SK-N-MC (cell line): ENCODE data around the gene OR4D10.
"Not testable (repeated sequence)": the region's sequence is repeated elsewhere in the genome, so short reads cannot be mapped to it uniquely, and the experiment has no call there.

ENCODE experiments used
- DNase-seq: peaks from one replicate; pipeline ENCODE4 v3.0.0-alpha.2; 2011; ENCODE audit warnings: low read depth, low spot score
- H3K27ac ChIP-seq: fragments of 200-600 bp; sonication (generic); 2 replicates; pipeline ENCODE4 v1.5.1; 2016; ENCODE audit warnings: mixed run types
- H3K36me3 ChIP-seq: fragments of 200-600 bp; sonication (generic); 2 replicates; pipeline ENCODE4 v1.6.1; 2017; ENCODE audit warnings: antibody characterized with exemption, low read length, mixed read lengths; ENCODE audit not compliant: insufficient read depth
- H3K4me3 ChIP-seq: fragments of 200-600 bp; sonication (generic); 2 replicates; pipeline ENCODE4 v1.5.1; 2016
- H3K9ac ChIP-seq: fragments of 200-600 bp; sonication (generic); 2 replicates; pipeline ENCODE4 v1.8.0; 2017; ENCODE audit warnings: mixed run types, mixed read lengths; ENCODE audit not compliant: insufficient read length
- H3K9me3 ChIP-seq: fragments of 200-600 bp; sonication (generic); 2 replicates; pipeline ENCODE4 v1.6.1; 2017; ENCODE audit warnings: low read depth, mild to moderate bottlenecking, antibody characterized with exemption, low read length, moderate library complexity, mixed read lengths
- EZH2 ChIP-seq: fragments of 200-600 bp; sonication (generic); IDR thresholded peaks from one replicate; pipeline ENCODE4 v1.6.1; 2017; ENCODE audit warnings: antibody characterized with exemption
- FOXP2 ChIP-seq: optimal IDR thresholded peaks from 2 replicates; pipeline ENCODE3; 2011; ENCODE audit warnings: mild to moderate bottlenecking, moderate library complexity; ENCODE audit not compliant: insufficient read depth; ENCODE audit errors: extremely low read length, control extremely low read depth
- POLR2AphosphoS5 ChIP-seq: IDR thresholded peaks from 2 replicates; pipeline ENCODE4 v1.6.1; 2012; ENCODE audit warnings: mild to moderate bottlenecking, low read depth, low read length, borderline replicate concordance

OR4D10 gene

GRCh38 chr11:59510941-59511589, 38.0 kb downstream of the OR4D10 start, which contains the start of gene OR4D9:
TSS of gene OR4D9 (plus strand) at chr11:59511539. CDS start at chr11:59514913, 3,374 bp downstream.
- Histone ChIP-seq H3K36me3 (no peaks in the 10 kb centered on the region), H3K27ac (no peak within 1 kb of the TSS), H3K9me3 (no peaks in the 10 kb centered on the region), H3K4me3 (no peak within 1 kb of the TSS), H3K9ac (no peak within 1 kb of the TSS)
- DNase-seq = no peak
- no peak for TF ChIP-seq POLR2AphosphoS5
- no peak for TF ChIP-seq FOXP2
- TF ChIP-seq EZH2 = no peak

- Histone ChIP-seq H3K9me3 (no peaks in the 10 kb centered on the region), H3K27ac (no peak overlapping the region), H3K4me3 (no peak overlapping the region), H3K9ac (no peak overlapping the region), H3K36me3 (no peaks in the 10 kb centered on the region)
- TF ChIP-seq POLR2AphosphoS5 (no peak), EZH2 (no peak), FOXP2 (no peak)
- DNase-seq = no peak
Measured at GRCh38 chr11:59511675-59512074, 38.6 kb downstream of the OR4D10 start.

- H3K4me3 ChIP-seq, DNase-seq, H3K36me3 ChIP-seq, H3K9ac ChIP-seq, H3K9me3 ChIP-seq, H3K27ac ChIP-seq: not testable (repeated sequence)
Measured at GRCh38 chr11:59520139-59520538, 47.0 kb downstream of the OR4D10 start.

GRCh38 chr11:59520741-59521140, 47.6 kb downstream of the OR4D10 start:
- no peak overlapping the region for H3K9ac ChIP-seq
- DNase-seq = no peak
- H3K36me3 ChIP-seq = no peaks in the 10 kb centered on the region
- no peak for TF ChIP-seq EZH2
- TF ChIP-seq FOXP2 = no peak
- TF ChIP-seq POLR2AphosphoS5 = no peak
- H3K4me3 ChIP-seq = no peak overlapping the region
- no peaks in the 10 kb centered on the region for H3K9me3 ChIP-seq
- no peak overlapping the region for H3K27ac ChIP-seq

- Histone ChIP-seq H3K4me3 (no peak overlapping the region), H3K9me3 (no peaks in the 10 kb centered on the region), H3K36me3 (no peaks in the 10 kb centered on the region), H3K9ac (no peak overlapping the region), H3K27ac (no peak overlapping the region)
- TF ChIP-seq POLR2AphosphoS5 (no peak), EZH2 (no peak)
- no peak for DNase-seq
Measured at GRCh38 chr11:59523541-59523940, 50.4 kb downstream of the OR4D10 start.

GRCh38 chr11:59528711-59529110, 55.6 kb downstream of the OR4D10 start:
- TF ChIP-seq POLR2AphosphoS5 (no peak), EZH2 (no peak), FOXP2 (no peak)
- Histone ChIP-seq H3K4me3 (no peak overlapping the region), H3K9ac (no peak overlapping the region), H3K36me3 (no peaks in the 10 kb centered on the region), H3K27ac (no peak overlapping the region), H3K9me3 (no peaks in the 10 kb centered on the region)
- no peak for DNase-seq
